Breast epithelium (tissue), 3 donors: ENCODE measurements around the gene MLYCD.

Source experiments
- POLR2A ChIP-seq: fragments of 450-650 bp; IDR thresholded peaks from one replicate; pipeline ENCODE4 v1.6.1; 2016; ENCODE audit warnings: antibody characterized with exemption, mild to moderate bottlenecking, moderate library complexity
- TF ChIP-seq, protein P1 (sequence below), 3 donors: fragments of 450-650 bp; IDR thresholded peaks; one replicate each; pipeline ENCODE4 v1.5.1; 2016 to 2017; ENCODE audit warnings: antibody characterized with exemption in 3 of 3, mild to moderate bottlenecking in 3 of 3, moderate library complexity in 3 of 3

DNA sequence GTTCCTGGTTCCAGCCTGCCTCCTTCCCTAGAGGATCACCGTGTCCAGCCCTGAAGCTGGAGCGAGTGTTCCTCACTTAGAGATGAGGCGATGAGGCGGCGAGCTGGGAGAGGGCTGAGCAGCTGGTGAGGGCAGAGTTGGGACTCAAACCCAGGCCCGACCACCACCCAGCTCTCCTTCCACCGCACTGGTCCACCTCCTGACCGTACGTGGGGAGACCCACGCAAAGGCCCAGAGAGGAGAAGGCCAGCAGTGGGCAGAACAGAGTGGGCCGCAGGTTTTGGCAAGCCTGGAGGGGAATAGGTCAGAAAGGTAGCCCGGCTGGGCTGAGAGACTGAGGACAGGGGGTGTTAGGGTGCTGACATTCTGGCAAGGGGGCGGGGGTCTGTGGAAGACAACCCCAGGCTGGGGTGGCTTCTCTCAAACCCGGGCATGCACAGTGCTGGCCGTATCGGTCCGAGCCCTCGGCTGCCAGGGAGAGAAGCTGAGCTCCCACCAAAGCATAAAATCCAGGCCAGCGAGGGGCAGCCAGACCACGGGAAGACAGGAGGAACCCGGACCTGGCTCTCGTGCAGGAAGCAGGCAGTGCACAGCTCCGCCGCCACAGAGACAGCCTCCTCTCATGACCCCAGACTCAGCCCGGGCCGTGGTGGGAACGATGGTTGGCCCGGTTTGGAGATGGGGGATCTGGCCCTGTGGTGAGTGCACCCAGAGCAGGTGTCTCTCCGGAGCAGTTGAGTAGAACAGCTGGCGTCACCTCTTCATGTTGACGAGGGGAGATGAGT lies 24.9 kb downstream of the MLYCD start:
- TF ChIP-seq, protein P1, sequence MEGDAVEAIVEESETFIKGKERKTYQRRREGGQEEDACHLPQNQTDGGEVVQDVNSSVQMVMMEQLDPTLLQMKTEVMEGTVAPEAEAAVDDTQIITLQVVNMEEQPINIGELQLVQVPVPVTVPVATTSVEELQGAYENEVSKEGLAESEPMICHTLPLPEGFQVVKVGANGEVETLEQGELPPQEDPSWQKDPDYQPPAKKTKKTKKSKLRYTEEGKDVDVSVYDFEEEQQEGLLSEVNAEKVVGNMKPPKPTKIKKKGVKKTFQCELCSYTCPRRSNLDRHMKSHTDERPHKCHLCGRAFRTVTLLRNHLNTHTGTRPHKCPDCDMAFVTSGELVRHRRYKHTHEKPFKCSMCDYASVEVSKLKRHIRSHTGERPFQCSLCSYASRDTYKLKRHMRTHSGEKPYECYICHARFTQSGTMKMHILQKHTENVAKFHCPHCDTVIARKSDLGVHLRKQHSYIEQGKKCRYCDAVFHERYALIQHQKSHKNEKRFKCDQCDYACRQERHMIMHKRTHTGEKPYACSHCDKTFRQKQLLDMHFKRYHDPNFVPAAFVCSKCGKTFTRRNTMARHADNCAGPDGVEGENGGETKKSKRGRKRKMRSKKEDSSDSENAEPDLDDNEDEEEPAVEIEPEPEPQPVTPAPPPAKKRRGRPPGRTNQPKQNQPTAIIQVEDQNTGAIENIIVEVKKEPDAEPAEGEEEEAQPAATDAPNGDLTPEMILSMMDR (IDR thresholded peaks at IDR 0.05), result no peak
- no peak for TF ChIP-seq POLR2A
